ENCODE results near the gene MAD2L2. TPM values are rescaled to one million over a fixed set of nuclear protein-coding genes. Genes with fewer than 3 reads are reported as not detected.
A peak's percentile ranks its signal among the peaks of the same experiment; 100 is the strongest.

Gene MAD2L2
- total RNA-seq, 4 donors from 2014 or later: 5.2 to 11.4 (median 7.1) TPM

DNA sequence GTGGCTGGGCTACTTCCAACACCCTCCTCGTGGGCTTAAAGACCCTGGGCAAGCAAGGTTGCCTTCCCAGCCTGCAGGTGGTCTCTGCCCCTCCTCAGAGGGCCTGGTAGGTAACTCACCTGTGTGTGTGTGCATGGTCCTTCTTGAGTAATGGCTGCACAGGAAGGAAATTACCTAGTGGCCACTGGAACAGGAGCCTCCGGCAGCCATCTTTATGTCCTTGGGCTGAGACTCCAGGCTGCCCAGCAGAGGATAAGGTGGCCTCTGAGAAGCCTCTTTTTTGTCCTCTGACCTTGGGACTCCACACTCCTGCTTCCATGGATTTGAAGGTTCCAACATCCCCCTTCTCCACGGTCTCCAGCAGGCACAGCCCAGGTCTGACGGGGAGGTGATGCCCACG lies 30.5 kb upstream of the MAD2L2 start:
- peaks cover 10% of the 10 kb centered on the region for H3K27me3 ChIP-seq
- intact Hi-C loops (cut with DNase I; ENCODE audit: low total_unique reads) (no loop called here), in situ Hi-C loops (cut with MboI; ENCODE audit: low pct_ligation_motif_present in 1 of 4, low pct_unique_long_range_greater_than_20kb in 1 of 4, low sequenced_read_pairs in 3 of 4) (loop anchor here in 3 of 4 donors (10.0 kb wide), 1 partner anchor 47 kb away; the partner anchor contains the start of gene FBXO6 (in 3 of the 3))
- no peaks in the 10 kb centered on the region for H3K9me3 ChIP-seq
- TF ChIP-seq POLR2AphosphoS5 (IDR thresholded peaks at IDR 0.05) (no peak), POLR2A (IDR thresholded peaks at IDR 0.05) (no peak), EP300 (IDR thresholded peaks at IDR 0.05; ENCODE audit: low read depth) (no peak)
- TF ChIP-seq, protein P1, sequence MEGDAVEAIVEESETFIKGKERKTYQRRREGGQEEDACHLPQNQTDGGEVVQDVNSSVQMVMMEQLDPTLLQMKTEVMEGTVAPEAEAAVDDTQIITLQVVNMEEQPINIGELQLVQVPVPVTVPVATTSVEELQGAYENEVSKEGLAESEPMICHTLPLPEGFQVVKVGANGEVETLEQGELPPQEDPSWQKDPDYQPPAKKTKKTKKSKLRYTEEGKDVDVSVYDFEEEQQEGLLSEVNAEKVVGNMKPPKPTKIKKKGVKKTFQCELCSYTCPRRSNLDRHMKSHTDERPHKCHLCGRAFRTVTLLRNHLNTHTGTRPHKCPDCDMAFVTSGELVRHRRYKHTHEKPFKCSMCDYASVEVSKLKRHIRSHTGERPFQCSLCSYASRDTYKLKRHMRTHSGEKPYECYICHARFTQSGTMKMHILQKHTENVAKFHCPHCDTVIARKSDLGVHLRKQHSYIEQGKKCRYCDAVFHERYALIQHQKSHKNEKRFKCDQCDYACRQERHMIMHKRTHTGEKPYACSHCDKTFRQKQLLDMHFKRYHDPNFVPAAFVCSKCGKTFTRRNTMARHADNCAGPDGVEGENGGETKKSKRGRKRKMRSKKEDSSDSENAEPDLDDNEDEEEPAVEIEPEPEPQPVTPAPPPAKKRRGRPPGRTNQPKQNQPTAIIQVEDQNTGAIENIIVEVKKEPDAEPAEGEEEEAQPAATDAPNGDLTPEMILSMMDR (IDR thresholded peaks at IDR 0.05): no peak
- no peaks in the 10 kb centered on the region for H3K36me3 ChIP-seq
- H3K27ac ChIP-seq: no peak overlapping the region
- H3K4me3 ChIP-seq: no peak overlapping the region
- 85% methylated on average over 5 of the region's 5 CpGs; no CpG with 5 or more reads in 1 of the 2 donors for WGBS, 2 donors (ENCODE audit: low coverage in 1 of 2)
- no peaks in the 10 kb centered on the region for H3K4me1 ChIP-seq
- no peak for DNase-seq

DNA sequence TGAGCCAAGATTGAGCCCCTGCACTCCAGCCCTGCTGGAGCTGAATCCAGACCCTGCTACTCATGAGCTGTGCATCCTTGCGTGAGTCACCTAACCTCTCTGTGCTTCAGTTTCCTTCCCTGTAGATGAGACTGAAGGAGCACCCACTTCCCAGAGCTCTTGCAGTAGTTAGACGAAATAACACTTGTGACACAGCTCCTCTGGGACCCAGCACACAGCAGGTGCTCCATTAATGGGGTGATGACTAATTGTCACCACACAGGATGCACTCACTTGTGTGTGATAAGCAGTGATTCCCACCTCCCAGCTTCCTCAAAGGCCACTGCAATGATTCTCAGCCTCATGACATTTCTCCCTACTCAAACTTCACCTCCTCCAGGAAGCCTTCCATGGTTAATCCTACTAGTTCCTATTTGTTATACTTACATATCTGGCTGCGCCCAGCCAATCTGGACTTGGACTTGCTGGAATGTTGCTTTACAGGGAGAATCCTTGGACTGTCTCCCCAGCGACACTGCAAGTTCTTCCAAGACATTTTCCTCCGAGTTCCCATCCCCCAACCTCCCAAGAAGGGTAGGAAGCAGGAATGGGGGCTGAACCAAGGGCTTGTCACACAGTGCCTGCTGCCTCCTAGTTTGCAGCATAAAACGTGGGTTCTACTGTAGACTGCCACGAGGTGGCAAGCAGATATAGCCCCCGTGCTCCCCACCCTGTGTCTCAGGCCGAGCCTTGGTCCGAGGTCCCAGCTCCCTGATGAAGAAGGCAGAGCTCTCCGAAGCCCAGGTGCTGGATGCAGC lies 27.8 kb upstream of the MAD2L2 start:
- Histone ChIP-seq H3K36me3 (no peaks in the 10 kb centered on the region), H3K9me3 (no peaks in the 10 kb centered on the region), H3K27me3 (peaks cover 23% of the 10 kb centered on the region), H3K27ac (no peak overlapping the region), H3K4me3 (no peak overlapping the region), H3K4me1 (no peaks in the 10 kb centered on the region)
- no peak for DNase-seq
- TF ChIP-seq POLR2AphosphoS5 (IDR thresholded peaks at IDR 0.05): no peak
- no peak for TF ChIP-seq POLR2A (IDR thresholded peaks at IDR 0.05)
- TF ChIP-seq, protein P1 (IDR thresholded peaks at IDR 0.05): no peak
- no peak for TF ChIP-seq EP300 (IDR thresholded peaks at IDR 0.05; ENCODE audit: low read depth)
- in situ Hi-C loops (cut with MboI; ENCODE audit: low pct_ligation_motif_present in 1 of 4, low pct_unique_long_range_greater_than_20kb in 1 of 4, low sequenced_read_pairs in 3 of 4) (no loop called here), intact Hi-C loops (cut with DNase I; ENCODE audit: low total_unique reads) (no loop called here)
- WGBS, 2 donors (ENCODE audit: low coverage in 1 of 2): 66 to 100% methylated on average over 1 to 11 of the region's 11 CpGs

DNA sequence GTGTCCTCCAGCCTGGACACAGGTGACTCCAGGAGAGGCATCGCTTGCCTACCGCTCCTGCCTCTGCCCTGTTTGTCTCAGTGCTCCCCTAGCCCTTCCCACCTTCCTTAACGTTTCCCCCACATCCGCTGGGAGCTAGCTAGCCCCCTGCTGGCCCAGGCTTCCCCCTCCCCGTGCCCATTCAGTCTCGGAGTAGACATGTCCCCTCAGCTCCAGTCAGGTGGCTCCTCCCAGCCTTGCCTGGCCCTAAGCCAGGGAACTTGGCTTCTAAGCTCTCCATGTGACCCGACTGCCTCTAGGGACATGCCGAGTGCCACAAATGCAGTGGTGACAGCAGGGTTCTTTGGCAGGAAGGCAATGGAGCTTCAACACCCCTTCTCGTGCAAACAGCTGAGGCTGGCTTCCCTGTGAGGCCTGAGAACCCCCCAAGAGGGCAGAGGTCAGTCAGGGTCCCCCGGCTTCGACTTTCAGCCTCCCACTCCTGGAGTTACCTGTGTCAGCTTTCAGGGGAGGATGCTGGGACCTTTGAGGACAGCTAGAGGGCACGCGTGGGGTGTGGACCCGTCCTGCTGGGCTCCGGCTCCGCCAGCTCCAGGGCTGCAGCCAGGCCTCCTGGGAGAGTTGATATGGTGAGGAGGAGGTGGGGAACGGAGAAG lies 26.8 kb upstream of the MAD2L2 start:
- peak; percentile 28 for DNase-seq
- Histone ChIP-seq H3K4me3 (no peak overlapping the region), H3K36me3 (no peaks in the 10 kb centered on the region), H3K27ac (no peak overlapping the region), H3K4me1 (no peaks in the 10 kb centered on the region), H3K27me3 (peaks cover 31% of the 10 kb centered on the region), H3K9me3 (no peaks in the 10 kb centered on the region)
- intact Hi-C loops (cut with DNase I; ENCODE audit: low total_unique reads) (no loop called here), in situ Hi-C loops (cut with MboI; ENCODE audit: low pct_ligation_motif_present in 1 of 4, low pct_unique_long_range_greater_than_20kb in 1 of 4, low sequenced_read_pairs in 3 of 4) (no loop called here)
- 43 to 50% methylated on average over 5 to 17 of the region's 17 CpGs for WGBS, 2 donors (ENCODE audit: low coverage in 1 of 2)
- TF ChIP-seq, protein P1 (IDR thresholded peaks at IDR 0.05): no peak
- no peak for TF ChIP-seq POLR2AphosphoS5 (IDR thresholded peaks at IDR 0.05)

DNA sequence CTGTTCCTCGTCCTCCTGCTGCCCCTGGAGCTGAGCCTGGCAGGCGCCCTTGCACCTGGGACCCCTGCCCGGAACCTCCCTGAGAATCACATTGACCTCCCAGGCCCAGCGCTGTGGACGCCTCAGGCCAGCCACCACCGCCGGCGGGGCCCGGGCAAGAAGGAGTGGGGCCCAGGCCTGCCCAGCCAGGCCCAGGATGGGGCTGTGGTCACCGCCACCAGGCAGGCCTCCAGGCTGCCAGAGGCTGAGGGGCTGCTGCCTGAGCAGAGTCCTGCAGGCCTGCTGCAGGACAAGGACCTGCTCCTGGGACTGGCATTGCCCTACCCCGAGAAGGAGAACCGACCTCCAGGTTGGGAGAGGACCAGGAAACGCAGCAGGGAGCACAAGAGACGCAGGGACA lies 25.3 kb upstream of the MAD2L2 start:
- Histone ChIP-seq H3K4me1 (no peaks in the 10 kb centered on the region), H3K27me3 (peaks cover 30% of the 10 kb centered on the region), H3K36me3 (no peaks in the 10 kb centered on the region), H3K9me3 (no peaks in the 10 kb centered on the region), H3K4me3 (no peak overlapping the region), H3K27ac (no peak overlapping the region)
- TF ChIP-seq, protein P1 (IDR thresholded peaks at IDR 0.05): no peak
- TF ChIP-seq EP300 (IDR thresholded peaks at IDR 0.05; ENCODE audit: low read depth) (no peak), POLR2A (IDR thresholded peaks at IDR 0.05) (no peak), POLR2AphosphoS5 (IDR thresholded peaks at IDR 0.05) (no peak)
- in situ Hi-C loops (cut with MboI; ENCODE audit: low pct_ligation_motif_present in 1 of 4, low pct_unique_long_range_greater_than_20kb in 1 of 4, low sequenced_read_pairs in 3 of 4) (no loop called here), intact Hi-C loops (cut with DNase I; ENCODE audit: low total_unique reads) (no loop called here)
- no peak for DNase-seq
- WGBS, 2 donors (ENCODE audit: low coverage in 1 of 2): 88 to 96% methylated on average over 4 to 14 of the region's 14 CpGs

Data from transverse colon (tissue), 4 donors.